ENCODE measurements around the gene THOC5.

DNA sequence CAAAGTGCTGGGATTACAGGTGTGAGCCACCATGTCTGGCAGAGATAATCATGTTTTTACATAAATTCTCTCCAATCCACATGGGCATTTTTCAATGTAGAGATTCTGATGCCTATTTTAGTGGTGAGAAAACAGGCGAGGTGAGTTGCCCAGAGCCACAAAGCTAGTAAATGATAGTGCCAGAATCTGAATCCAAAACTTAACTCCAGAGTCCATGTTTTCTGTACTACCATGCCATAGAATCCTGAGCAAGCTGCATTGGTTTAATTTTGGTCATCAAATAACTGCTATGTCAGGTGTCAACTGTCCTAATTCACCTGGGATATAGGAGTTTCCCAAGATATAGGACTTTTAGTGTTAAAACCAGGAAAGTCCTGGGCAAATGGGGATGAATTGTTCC, 59.9 kb downstream of the THOC5 start:
- TF ChIP-seq POLR2A (IDR thresholded peaks at IDR 0.05; ENCODE audit: low read depth), result no peak
- TF ChIP-seq, protein P1, sequence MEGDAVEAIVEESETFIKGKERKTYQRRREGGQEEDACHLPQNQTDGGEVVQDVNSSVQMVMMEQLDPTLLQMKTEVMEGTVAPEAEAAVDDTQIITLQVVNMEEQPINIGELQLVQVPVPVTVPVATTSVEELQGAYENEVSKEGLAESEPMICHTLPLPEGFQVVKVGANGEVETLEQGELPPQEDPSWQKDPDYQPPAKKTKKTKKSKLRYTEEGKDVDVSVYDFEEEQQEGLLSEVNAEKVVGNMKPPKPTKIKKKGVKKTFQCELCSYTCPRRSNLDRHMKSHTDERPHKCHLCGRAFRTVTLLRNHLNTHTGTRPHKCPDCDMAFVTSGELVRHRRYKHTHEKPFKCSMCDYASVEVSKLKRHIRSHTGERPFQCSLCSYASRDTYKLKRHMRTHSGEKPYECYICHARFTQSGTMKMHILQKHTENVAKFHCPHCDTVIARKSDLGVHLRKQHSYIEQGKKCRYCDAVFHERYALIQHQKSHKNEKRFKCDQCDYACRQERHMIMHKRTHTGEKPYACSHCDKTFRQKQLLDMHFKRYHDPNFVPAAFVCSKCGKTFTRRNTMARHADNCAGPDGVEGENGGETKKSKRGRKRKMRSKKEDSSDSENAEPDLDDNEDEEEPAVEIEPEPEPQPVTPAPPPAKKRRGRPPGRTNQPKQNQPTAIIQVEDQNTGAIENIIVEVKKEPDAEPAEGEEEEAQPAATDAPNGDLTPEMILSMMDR (IDR thresholded peaks at IDR 0.05), result no peak

All from esophagus muscularis mucosa (tissue), 3 donors.